C1 segment of cervical spinal cord (tissue), 14 donors: Measurements from ENCODE around the gene NFKB2.
A peak's percentile ranks its signal among the peaks of the same experiment; 100 is the strongest.

Experiments used
- DNase-seq, 14 donors: peaks; one replicate each; lab custom pipeline; 2025; lab: John Stamatoyannopoulos, UW

Gene NFKB2

GRCh38 chr10:102450374-102451104 lies 55.0 kb downstream of the NFKB2 start:
- peak in 12 of 14 donors; percentile 28 to 87 (median 60) for DNase-seq

GRCh38 chr10:102451105-102451969 lies 55.8 kb downstream of the NFKB2 start, which contains the start of gene C10orf95:
Gene C10orf95, minus strand, starts transcription at chr10:102451543. Its CDS starts 450 bp downstream, at chr10:102451093.
- peak in 4 of 14 donors; percentile 21 to 68 (median 48) for DNase-seq
